GM19351 (cell line): Measurements from ENCODE around the gene EZH1.
"Not testable (repeated sequence)": the region's sequence is repeated elsewhere in the genome, so short reads cannot be mapped to it uniquely, and the experiment has no call there.

Experiments
- ATAC-seq: cut with Tn5 transposase; IDR thresholded peaks from one replicate; pipeline ENCODE4 v1.9.1; 2021; ENCODE audit warnings: mild to moderate bottlenecking, moderate library complexity; ENCODE audit not compliant: unreplicated experiment

EZH1 gene

GRCh38 chr17:42673266-42673884 lies 71.5 kb downstream of the EZH1 start:
- no peak for ATAC-seq

GRCh38 chr17:42672038-42672437 lies 72.8 kb downstream of the EZH1 start:
- ATAC-seq, result no peak

GRCh38 chr17:42670789-42671657 lies 73.8 kb downstream of the EZH1 start:
- ATAC-seq, result no peak

GRCh38 chr17:42669977-42670788 lies 74.7 kb downstream of the EZH1 start:
- ATAC-seq, result no peak

GRCh38 chr17:42669705-42669976 lies 75.2 kb downstream of the EZH1 start:
- ATAC-seq, result no peak

GRCh38 chr17:42667088-42667951 lies 77.5 kb downstream of the EZH1 start:
- ATAC-seq, result no peak

DNA sequence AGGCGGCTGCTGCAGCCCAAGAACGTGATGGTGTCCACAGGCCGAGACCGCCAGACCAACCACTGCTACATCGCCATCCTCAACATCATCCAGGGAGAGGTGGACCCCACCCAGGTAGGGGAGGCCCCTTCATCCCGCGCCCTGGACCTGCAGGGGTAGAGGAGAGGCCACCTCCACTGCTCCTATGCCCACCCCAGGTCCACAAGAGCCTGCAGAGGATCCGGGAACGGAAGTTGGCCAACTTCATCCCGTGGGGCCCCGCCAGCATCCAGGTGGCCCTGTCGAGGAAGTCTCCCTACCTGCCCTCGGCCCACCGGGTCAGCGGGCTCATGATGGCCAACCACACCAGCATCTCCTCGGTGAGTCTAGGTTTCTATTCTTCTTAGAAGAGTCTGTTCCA lies 78.7 kb downstream of the EZH1 start:
- ATAC-seq, result not testable (repeated sequence)

GRCh38 chr17:42665581-42666001 lies 79.2 kb downstream of the EZH1 start:
- no peak for ATAC-seq

- no peak for ATAC-seq
These were observed 84.0 kb downstream of the EZH1 start for GRCh38 chr17:42660692-42661345.

DNA sequence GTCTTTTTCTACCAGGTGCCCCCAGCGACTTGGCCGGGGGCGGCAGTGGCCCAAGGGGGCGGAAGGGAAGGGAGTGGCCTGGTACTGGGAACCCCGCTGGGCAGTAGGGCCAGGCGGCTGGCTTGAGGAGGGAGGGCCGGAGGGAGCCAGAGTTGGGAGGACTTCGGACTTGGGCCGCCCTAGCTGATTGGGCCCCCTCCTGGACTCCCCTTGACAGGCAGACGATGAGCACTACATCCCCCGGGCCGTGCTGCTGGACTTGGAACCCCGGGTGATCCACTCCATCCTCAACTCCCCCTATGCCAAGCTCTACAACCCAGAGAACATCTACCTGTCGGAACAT lies 84.9 kb downstream of the EZH1 start:
- not testable (repeated sequence) for ATAC-seq

- ATAC-seq, result peak; percentile 48
These were observed 85.5 kb downstream of the EZH1 start, which contains the start of gene TUBG2 for GRCh38 chr17:42659079-42659931. Gene TUBG2 (plus strand): TSS chr17:42659284. CDS start chr17:42659504, 220 bp downstream.

GRCh38 chr17:42657824-42658588 lies 86.8 kb downstream of the EZH1 start:
- no peak for ATAC-seq

DNA sequence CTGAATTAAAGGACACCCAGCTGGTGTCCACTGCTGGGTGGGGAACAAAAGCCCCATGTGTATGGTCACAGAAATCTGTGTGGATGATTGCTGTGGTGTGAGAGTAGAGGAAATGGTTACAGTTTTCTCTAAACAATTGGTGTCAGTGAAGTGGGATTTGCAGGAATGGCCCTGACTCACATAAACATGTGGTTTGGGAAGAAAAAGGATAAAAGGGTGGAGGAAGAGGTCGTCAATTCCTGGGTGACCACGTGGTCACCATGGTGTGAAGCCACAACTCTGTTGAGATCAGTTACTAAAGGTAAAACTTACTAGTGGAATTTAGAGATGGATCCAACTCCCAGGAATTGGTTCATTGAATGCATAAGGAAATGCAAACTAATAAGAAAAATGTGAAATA lies 89.3 kb downstream of the EZH1 start:
- no peak for ATAC-seq

DNA sequence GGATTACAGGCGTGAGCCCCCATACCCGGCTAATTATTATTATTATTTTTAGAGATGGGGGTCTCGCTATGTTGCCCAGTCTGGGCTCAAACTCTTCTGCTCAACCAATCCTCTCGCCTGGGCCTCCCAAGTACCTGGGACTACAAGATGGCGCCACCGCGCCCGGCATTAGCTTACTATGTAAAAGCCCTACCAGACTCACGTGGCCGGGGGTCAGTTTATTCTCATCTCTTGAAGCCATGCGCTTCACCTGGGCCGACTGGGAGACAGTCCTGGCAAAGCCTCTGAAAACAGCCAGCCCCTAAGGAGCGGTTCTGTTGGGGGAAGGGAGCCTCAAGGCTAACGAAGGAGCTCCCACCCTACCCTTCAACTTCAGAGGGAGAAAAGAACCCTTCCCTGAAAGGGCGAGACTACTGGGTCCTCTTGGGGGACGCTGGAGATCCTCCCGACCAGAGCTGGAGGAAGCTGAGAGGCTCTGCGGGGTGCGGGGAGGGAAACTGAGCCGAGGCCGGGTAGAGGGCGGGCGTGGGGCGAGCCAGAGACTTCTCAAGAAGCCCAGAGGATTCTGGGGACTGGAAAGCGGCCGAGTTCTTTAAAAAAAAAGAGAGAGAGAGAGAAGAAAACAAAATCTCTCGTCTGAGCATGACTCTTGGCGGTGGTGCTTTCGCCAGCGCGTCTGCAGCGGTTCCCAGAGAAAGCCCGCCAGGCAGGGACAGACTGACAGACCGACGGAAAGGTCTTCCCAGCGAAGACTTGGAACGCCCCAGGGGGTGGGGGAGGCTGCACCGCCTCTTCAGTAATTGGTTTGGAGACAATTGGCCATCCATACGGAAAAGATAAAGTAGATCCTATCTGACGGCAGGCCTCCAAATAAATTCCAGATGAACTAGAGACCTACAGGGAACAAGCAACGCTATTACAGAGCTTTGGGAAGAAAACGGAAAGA lies 91.4 kb downstream of the EZH1 start:
- no peak for ATAC-seq

DNA sequence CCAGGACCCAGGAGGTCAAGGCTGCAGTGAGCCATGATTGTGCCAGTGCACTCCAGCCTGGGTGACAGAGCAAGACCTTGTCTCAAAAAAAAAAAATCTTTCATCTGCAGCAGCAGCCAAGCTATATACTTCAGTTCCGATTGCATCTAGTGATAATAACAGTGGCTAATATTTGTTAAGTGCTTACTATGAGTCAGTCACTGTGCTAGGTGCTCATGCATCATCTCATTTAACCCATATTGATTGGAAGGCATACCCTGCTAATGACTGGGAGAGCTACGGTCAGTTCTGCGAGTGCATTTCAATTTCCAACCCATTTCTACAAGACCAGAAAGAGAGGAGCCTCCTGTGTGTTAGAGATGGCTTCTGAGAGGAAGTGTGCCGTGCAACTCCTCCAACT lies 93.4 kb downstream of the EZH1 start:
- no peak for ATAC-seq
